OCI-LY7 (cell line): ENCODE data around the gene AUTS2. TPM values are rescaled to one million over a fixed set of nuclear protein-coding genes. Genes with fewer than 3 reads are reported as not detected.

Experiments
- BruUV-seq: library from RNA; stranded (reverse); fragments of 400-500 nt; replicated peaks from 2 replicates; lab custom pipeline; 2021; lab: Mats Ljungman, UMichigan
- CTCF ChIA-PET: fragments of 300-600 bp; sonication (Branson Sonifier 250); formaldehyde crosslinking; loops from one replicate; lab custom pipeline; 2022; ENCODE audit warnings: antibody characterized with exemption; ENCODE audit not compliant: unreplicated experiment; lab: Charles Lee
- POLR2A ChIA-PET: fragments of 300-600 bp; sonication (Branson Sonifier 250); formaldehyde crosslinking; loops from one replicate; lab custom pipeline; 2022; ENCODE audit warnings: antibody characterized with exemption; lab: Charles Lee
- DNase-seq: peaks from one replicate; pipeline ENCODE4 v3.0.0-alpha.2; 2015; ENCODE audit warnings: low spot score
- H2AFZ ChIP-seq: fragments of 200-600 bp; sonication (generic), shearing (Covaris generic); 2 replicates; pipeline ENCODE4 v1.6.1; 2014; ENCODE audit warnings: mild to moderate bottlenecking, antibody characterized with exemption, low read length, moderate library complexity
- H3K27ac ChIP-seq: fragments of 200-600 bp; sonication (generic); 2 replicates; pipeline ENCODE4 v1.5.1; 2014; ENCODE audit warnings: mixed run types, low read depth, mild to moderate bottlenecking, moderate library complexity, low read length, inconsistent platforms; ENCODE audit not compliant: poor library complexity, severe bottlenecking
- H3K36me3 ChIP-seq: fragments of 200-600 bp; sonication (generic); 2 replicates; pipeline ENCODE4 v1.6.1; 2014; ENCODE audit warnings: mild to moderate bottlenecking, antibody characterized with exemption, low read length, moderate library complexity, mixed read lengths; ENCODE audit not compliant: insufficient read depth
- H3K4me1 ChIP-seq: fragments of 200-600 bp; sonication (generic); 2 replicates; pipeline ENCODE4 v1.5.1; 2014; ENCODE audit warnings: mild to moderate bottlenecking, low read length; ENCODE audit not compliant: insufficient read depth, poor library complexity, severe bottlenecking
- H3K4me2 ChIP-seq: fragments of 200-600 bp; sonication (generic); 2 replicates; pipeline ENCODE4 v1.6.1; 2014; ENCODE audit warnings: mild to moderate bottlenecking, low read length
- H3K4me3 ChIP-seq: fragments of 200-600 bp; sonication (generic); 2 replicates; pipeline ENCODE4 v1.5.1; 2014; ENCODE audit warnings: mild to moderate bottlenecking, low read depth, low read length; ENCODE audit not compliant: poor library complexity, severe bottlenecking
- H3K79me2 ChIP-seq: fragments of 200-600 bp; sonication (generic); 2 replicates; pipeline ENCODE4 v1.6.1; 2016; ENCODE audit warnings: low read depth, mild to moderate bottlenecking, low read length, moderate library complexity, mixed read lengths; ENCODE audit not compliant: insufficient read depth
- H3K9me2 ChIP-seq: fragments of 200-600 bp; sonication (generic); 2 replicates; pipeline ENCODE4 v1.6.1; 2016; ENCODE audit warnings: mild to moderate bottlenecking, low read length, mixed read lengths; ENCODE audit not compliant: insufficient read depth
- H3K9me3 ChIP-seq: fragments of 200-600 bp; sonication (generic); 2 replicates; pipeline ENCODE4 v1.6.1; 2014; ENCODE audit warnings: mild to moderate bottlenecking, mixed run types, low read length, mixed read lengths
- H4K20me1 ChIP-seq: fragments of 200-600 bp; sonication (generic); 2 replicates; pipeline ENCODE4 v1.6.1; 2014; ENCODE audit warnings: mild to moderate bottlenecking, antibody characterized with exemption, low read length, moderate library complexity, mixed read lengths; ENCODE audit not compliant: insufficient read depth
- EZH2phosphoT487 ChIP-seq: fragments of 200-600 bp; sonication (generic); IDR thresholded peaks from 2 replicates; pipeline ENCODE4 v1.6.1; 2018; ENCODE audit warnings: low read depth, borderline replicate concordance, mild to moderate bottlenecking, mixed run types, antibody characterized with exemption, low read length, moderate library complexity, mixed read lengths
- intact Hi-C: fragments of 100-400 bp; cut with micrococcal nuclease; formaldehyde crosslinking; loops from one replicate; pipeline ENCODE4 v1.10.0; 2022; ENCODE audit not compliant: unreplicated experiment
- total RNA-seq, 2 experiments: library from RNA; depleted of rRNA in 1 of 2; stranded (reverse); fragments of >200 nt in 1 of 2; shearing (Covaris generic) in 1 of 2; gene quantifications; 2 replicates each; pipeline ENCODE4 v1.2.3, GENCODE V29; 2014 to 2022
- TF ChIP-seq, protein P1 (sequence below): fragments of 200-600 bp; sonication (generic); conservative IDR thresholded peaks from 2 replicates; pipeline ENCODE4 v1.5.1; 2014; ENCODE audit warnings: mild to moderate bottlenecking, antibody characterized with exemption, low read length, moderate library complexity, mixed read lengths

The AUTS2 gene
- total RNA-seq, 2 experiments from 2014 or later: 37.9 to 78.5 TPM

DNA sequence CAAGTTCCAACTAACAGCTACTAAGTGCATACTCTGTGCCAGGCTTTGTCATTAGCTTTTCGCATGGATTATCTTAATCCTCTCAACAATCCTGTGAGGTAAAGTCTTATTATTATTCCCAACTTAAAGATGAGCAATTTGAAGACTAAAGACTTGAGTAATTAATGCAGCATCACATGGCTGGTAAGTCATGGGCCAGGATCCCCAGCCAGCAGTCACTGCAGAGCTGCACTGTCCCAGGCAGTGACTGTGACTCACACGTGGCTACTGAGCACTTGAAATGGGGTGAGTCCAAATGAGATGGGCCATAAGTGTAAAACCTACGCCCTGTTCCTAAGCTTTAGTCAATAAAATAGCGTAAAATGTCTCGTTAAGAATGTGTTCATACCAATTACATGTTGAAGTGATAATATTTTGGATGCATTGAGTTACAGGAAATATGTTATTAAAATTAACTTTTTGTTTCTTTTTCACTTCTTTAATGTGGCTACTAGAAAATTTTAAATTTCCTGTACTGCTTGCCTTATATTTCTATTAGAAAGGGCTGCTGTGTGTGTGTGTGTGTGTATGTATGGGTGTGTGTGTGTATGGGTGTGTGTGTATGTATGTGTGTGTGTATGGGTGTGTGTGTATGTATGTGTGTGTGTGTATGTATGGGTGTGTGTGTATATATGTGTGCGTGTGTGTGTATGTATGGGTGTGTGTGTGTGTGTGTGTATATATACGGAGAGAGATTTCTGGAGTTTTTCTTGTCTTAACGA lies 756.3 kb downstream of the AUTS2 start:
- no peak for TF ChIP-seq EZH2phosphoT487
- POLR2A ChIA-PET: interaction anchor here (1.0 kb wide), 1 partner anchor 63 kb away, joined by 4 read pairs; no protein-coding TSS in a partner anchor
- H3K36me3 ChIP-seq: no peaks in the 10 kb centered on the region
- H3K9me2 ChIP-seq: no peaks in the 10 kb centered on the region
- H2AFZ ChIP-seq: no peak overlapping the region
- BruUV-seq: no TSS peak
- H3K9me3 ChIP-seq: no peaks in the 10 kb centered on the region
- CTCF ChIA-PET: interaction anchor here (0.9 kb wide), 1 partner anchor 40 kb away, joined by 3 read pairs; no protein-coding TSS in a partner anchor
- no peak overlapping the region for H3K27ac ChIP-seq
- DNase-seq: no peak
- intact Hi-C loops: no loop called here
- H4K20me1 ChIP-seq: no peaks in the 10 kb centered on the region
- no peaks in the 10 kb centered on the region for H3K79me2 ChIP-seq
- H3K4me3 ChIP-seq: no peak overlapping the region
- no peak overlapping the region for H3K4me2 ChIP-seq
- H3K4me1 ChIP-seq: peaks cover 4% of the 10 kb centered on the region

DNA sequence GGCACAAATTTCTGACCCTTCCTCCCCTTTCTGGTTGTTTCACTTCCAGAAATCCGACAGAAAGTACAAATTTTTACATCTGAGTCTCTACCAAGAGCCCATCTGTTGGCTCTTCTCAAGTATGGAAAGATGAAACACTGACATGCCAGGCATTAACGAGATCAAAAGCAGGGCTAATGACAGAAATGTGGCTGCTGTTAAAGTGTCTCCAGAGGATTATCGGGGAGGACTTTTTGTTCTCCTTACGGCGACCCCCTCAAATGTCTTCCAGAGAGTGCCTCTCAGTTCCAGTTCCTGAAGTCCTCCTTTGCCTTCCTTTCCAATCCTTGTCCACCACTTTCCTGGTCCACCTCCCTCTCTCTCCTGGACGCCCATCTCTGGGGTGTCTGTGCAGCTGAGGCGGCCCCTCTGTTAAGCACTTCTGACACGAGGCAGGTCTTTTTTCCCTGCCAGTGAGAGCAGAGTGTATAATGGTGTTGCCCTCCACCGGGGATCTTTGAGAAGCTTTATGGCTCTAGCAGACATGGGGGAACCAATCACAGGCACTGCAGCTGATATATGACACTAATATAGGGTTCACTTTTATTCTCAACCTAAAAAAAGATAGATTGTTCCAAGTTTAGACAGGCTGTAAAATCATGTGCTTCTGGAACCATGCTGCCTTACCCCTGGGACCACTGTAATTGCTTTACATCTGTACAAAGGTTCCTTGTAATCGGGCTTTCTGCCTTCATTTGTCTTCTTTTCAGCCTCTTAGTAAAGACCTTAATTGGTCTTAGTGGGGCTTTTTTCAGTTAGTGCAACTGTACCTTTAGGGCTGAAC lies 757.1 kb downstream of the AUTS2 start:
- POLR2A ChIA-PET: no interaction called here

More for the DNA sequence above, 757.1 kb downstream of the AUTS2 start:
- no peaks in the 10 kb centered on the region for H3K36me3 ChIP-seq
- TF ChIP-seq EZH2phosphoT487: no peak
- TF ChIP-seq, protein P1, sequence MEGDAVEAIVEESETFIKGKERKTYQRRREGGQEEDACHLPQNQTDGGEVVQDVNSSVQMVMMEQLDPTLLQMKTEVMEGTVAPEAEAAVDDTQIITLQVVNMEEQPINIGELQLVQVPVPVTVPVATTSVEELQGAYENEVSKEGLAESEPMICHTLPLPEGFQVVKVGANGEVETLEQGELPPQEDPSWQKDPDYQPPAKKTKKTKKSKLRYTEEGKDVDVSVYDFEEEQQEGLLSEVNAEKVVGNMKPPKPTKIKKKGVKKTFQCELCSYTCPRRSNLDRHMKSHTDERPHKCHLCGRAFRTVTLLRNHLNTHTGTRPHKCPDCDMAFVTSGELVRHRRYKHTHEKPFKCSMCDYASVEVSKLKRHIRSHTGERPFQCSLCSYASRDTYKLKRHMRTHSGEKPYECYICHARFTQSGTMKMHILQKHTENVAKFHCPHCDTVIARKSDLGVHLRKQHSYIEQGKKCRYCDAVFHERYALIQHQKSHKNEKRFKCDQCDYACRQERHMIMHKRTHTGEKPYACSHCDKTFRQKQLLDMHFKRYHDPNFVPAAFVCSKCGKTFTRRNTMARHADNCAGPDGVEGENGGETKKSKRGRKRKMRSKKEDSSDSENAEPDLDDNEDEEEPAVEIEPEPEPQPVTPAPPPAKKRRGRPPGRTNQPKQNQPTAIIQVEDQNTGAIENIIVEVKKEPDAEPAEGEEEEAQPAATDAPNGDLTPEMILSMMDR: no peak
- no TSS peak for BruUV-seq
- CTCF ChIA-PET: no interaction called here
- H3K27ac ChIP-seq: no peak overlapping the region
- intact Hi-C loops: no loop called here
- no peak overlapping the region for H3K4me3 ChIP-seq
- no peak overlapping the region for H3K4me2 ChIP-seq
- no peak for DNase-seq
- H3K9me3 ChIP-seq: no peaks in the 10 kb centered on the region
- no peaks in the 10 kb centered on the region for H3K79me2 ChIP-seq
- H2AFZ ChIP-seq: no peak overlapping the region
- H4K20me1 ChIP-seq: no peaks in the 10 kb centered on the region
- peaks cover 4% of the 10 kb centered on the region for H3K4me1 ChIP-seq
- no peaks in the 10 kb centered on the region for H3K9me2 ChIP-seq
